Liver (tissue), 9 donors: ENCODE measurements around the gene LY6G5B. TPM values are rescaled to one million over a fixed set of nuclear protein-coding genes. Genes with fewer than 3 reads are reported as not detected.

Source experiments
- DNase-seq: peaks from one replicate; pipeline ENCODE4 v3.0.0-alpha.2; 2017; ENCODE audit warnings: low spot score
- H3K27ac ChIP-seq, 2 donors: one replicate each; pipeline ENCODE4 v1.7.0; 2013; ENCODE audit warnings: inconsistent platforms in 2 of 2, low read length in 2 of 2, control low read depth in 1 of 2, low read depth in 1 of 2, mild to moderate bottlenecking in 1 of 2
- H3K27me3 ChIP-seq, 4 donors: one replicate each; pipeline versions ENCODE4 v1.6.1 to v1.7.0; 2013; ENCODE audit warnings: low read length in 3 of 4, inconsistent platforms in 1 of 4, mild to moderate bottlenecking in 1 of 4, moderate library complexity in 1 of 4; ENCODE audit not compliant: control insufficient read depth in 4 of 4, insufficient read depth in 4 of 4
- H3K36me3 ChIP-seq, 4 donors: one replicate each; pipeline versions ENCODE4 v1.6.1 to v1.7.0; 2013; ENCODE audit warnings: low read length in 3 of 4, mild to moderate bottlenecking in 3 of 4, low read depth in 1 of 4, moderate library complexity in 1 of 4; ENCODE audit not compliant: control insufficient read depth in 4 of 4, insufficient read depth in 3 of 4
- H3K4me1 ChIP-seq, 4 donors: one replicate each; pipeline versions ENCODE4 v1.6.1 to v1.7.0; 2013; ENCODE audit warnings: low read length in 3 of 4, mild to moderate bottlenecking in 3 of 4, moderate library complexity in 1 of 4; ENCODE audit not compliant: control insufficient read depth in 4 of 4, insufficient read depth in 4 of 4
- H3K4me3 ChIP-seq, 3 donors: one replicate each; pipeline versions ENCODE4 v1.6.1 to v1.7.0; 2013; ENCODE audit warnings: low read length in 3 of 3, control low read depth in 1 of 3, low read depth in 1 of 3, mild to moderate bottlenecking in 1 of 3
- H3K9ac ChIP-seq, 2 donors: one replicate each; pipeline ENCODE4 v1.7.0; 2013; ENCODE audit warnings: low read length in 2 of 2, mild to moderate bottlenecking in 2 of 2, moderate library complexity in 2 of 2, control low read depth in 1 of 2, low read depth in 1 of 2
- H3K9me3 ChIP-seq, 4 donors: one replicate each; pipeline versions ENCODE4 v1.6.1 to v1.7.0; 2013; ENCODE audit warnings: low read length in 3 of 4; ENCODE audit not compliant: control insufficient read depth in 4 of 4
- ATF3 ChIP-seq: IDR thresholded peaks from 2 replicates; pipeline ENCODE4 v1.6.1; 2016; ENCODE audit warnings: antibody characterized with exemption
- CTCF ChIP-seq: fragments of 150-350 bp; IDR thresholded peaks from 2 replicates; pipeline ENCODE4 v1.5.1; 2017; ENCODE audit warnings: improper control_type of control experiment, low read depth, low read length; ENCODE audit not compliant: missing input control
- FOXA2 ChIP-seq: IDR thresholded peaks from 2 replicates; pipeline ENCODE4 v1.6.1; 2016; ENCODE audit warnings: antibody characterized with exemption
- HNF4A ChIP-seq, 2 donors: conservative IDR thresholded peaks; 2 replicates each; pipeline ENCODE4 v1.6.1; 2016; ENCODE audit warnings: antibody characterized with exemption in 2 of 2, mild to moderate bottlenecking in 2 of 2
- JUND ChIP-seq, 2 donors: IDR thresholded peaks; 2 replicates each; pipeline ENCODE4 v1.6.1; 2016; ENCODE audit warnings: antibody characterized with exemption in 2 of 2
- MAX ChIP-seq: IDR thresholded peaks from 2 replicates; pipeline ENCODE4 v1.6.1; 2016; ENCODE audit warnings: antibody characterized with exemption
- NR2F2 ChIP-seq: IDR thresholded peaks from 2 replicates; pipeline ENCODE4 v1.6.1; 2016; ENCODE audit warnings: antibody characterized with exemption
- REST ChIP-seq: IDR thresholded peaks from 2 replicates; pipeline ENCODE4 v1.6.1; 2016; ENCODE audit warnings: antibody characterized with exemption, mild to moderate bottlenecking
- RXRA ChIP-seq, 2 donors: IDR thresholded peaks; 2 replicates each; pipeline ENCODE4 v1.6.1; 2017 to 2018; ENCODE audit warnings: antibody characterized with exemption in 2 of 2, mild to moderate bottlenecking in 1 of 2
- WGBS: extraction: QIAGEN DNeasy Blood & Tissue Kit; methylation state at CpG from one replicate; pipeline ENCODE4 v1.1.7; 2013; 5-methylcytosine and 5-hydroxymethylcytosine counted together
- polyA plus RNA-seq, 2 donors: library from polyadenylated mRNA; stranded (reverse) in 1 of 2; unstranded in 1 of 2; fragments of 200-250 nt in 1 of 2; fragments of >200 nt in 1 of 2; fragmentation: Nextera tagmentation in 1 of 2; extraction: Ambion mirVana in 1 of 2; gene quantifications; one replicate each; pipeline versions ENCODE4 v1.2.1 to v1.2.3, GENCODE V29; 2013 to 2015
- total RNA-seq, 2 donors: library from RNA; depleted of rRNA; stranded (reverse); fragments of >200 nt; gene quantifications; one replicate each; pipeline ENCODE4 v1.2.3, GENCODE V29; 2014
- donor health status: healthy.
- donor health status: healthy.
- donor health status: healthy.
- donor health status: healthy.
- donor health status: healthy.

LY6G5B gene
- total and polyA plus RNA-seq, 4 donors: 1.2 to 5.9 (median 2.1) TPM

GRCh38 chr6:31663126-31663960 lies 6.4 kb upstream of the LY6G5B start:
- H3K4me1 ChIP-seq: peaks cover 17 to 65% (median 52%) of the 10 kb centered on the region in 4 donors
- H3K36me3 ChIP-seq: peaks cover 2 to 14% (median 12%) of the 10 kb centered on the region in 4 donors
- TF ChIP-seq MAX: no peak
- TF ChIP-seq CTCF: no peak
- WGBS: 76% methylated on average over 9 of the region's 9 CpGs
- no peak overlapping the region for H3K9ac ChIP-seq
- peak overlapping the region; percentile 94 to 96 for H3K27ac ChIP-seq
- H3K4me3 ChIP-seq: peak overlapping the region in 1 of 3 donors; percentile 87
- no peaks in the 10 kb centered on the region for H3K27me3 ChIP-seq
- DNase-seq: no peak
- H3K9me3 ChIP-seq: no peaks in the 10 kb centered on the region

- DNase-seq: peak; percentile 48
- Histone ChIP-seq H3K36me3 (peaks cover 2 to 23% (median 20%) of the 10 kb centered on the region in 4 donors), H3K27ac (peak overlapping the region; percentile 94 to 96), H3K9me3 (no peaks in the 10 kb centered on the region), H3K4me1 (peaks cover 12 to 57% (median 43%) of the 10 kb centered on the region in 4 donors), H3K27me3 (no peaks in the 10 kb centered on the region), H3K9ac (peak overlapping the region; percentile 71 to 94), H3K4me3 (peak overlapping the region; percentile 86 to 87 (median 87))
- peak in 1 of 2 donors; percentile 11 for TF ChIP-seq RXRA (IDR thresholded peaks at IDR 0.05)
- no peak for TF ChIP-seq FOXA2
- TF ChIP-seq HNF4A (conservative IDR thresholded peaks at IDR 0.05): peak; percentile 35 to 52
- no peak for TF ChIP-seq ATF3
- TF ChIP-seq REST: no peak
- TF ChIP-seq NR2F2: peak; percentile 37
- TF ChIP-seq JUND (IDR thresholded peaks at IDR 0.05): peak; percentile 53 to 63
- 26% methylated on average over 17 of the region's 17 CpGs for WGBS
These were observed 5.6 kb upstream of the LY6G5B start for GRCh38 chr6:31663961-31664789.
